Measurements from ENCODE around the gene CCNG2.

Gene CCNG2

GRCh38 chr4:77147079-77147782 is 9.8 kb upstream of the CCNG2 start:
- DNase-seq: no peak

GRCh38 chr4:77148078-77148477 is 8.9 kb upstream of the CCNG2 start:
- peak in 2 of 3 donors; percentile 47 to 49 for DNase-seq

- no peak for DNase-seq
These were observed 7.2 kb upstream of the CCNG2 start for GRCh38 chr4:77149789-77150188.

GRCh38 chr4:77151241-77151640 is 5.8 kb upstream of the CCNG2 start:
- no peak for DNase-seq

GRCh38 chr4:77152421-77152820 is 4.6 kb upstream of the CCNG2 start:
- DNase-seq: no peak

GRCh38 chr4:77153006-77153405 is 4.0 kb upstream of the CCNG2 start:
- no peak for DNase-seq

- no peak for DNase-seq
These were observed 2.9 kb upstream of the CCNG2 start for GRCh38 chr4:77154065-77154464.

GRCh38 chr4:77154761-77155499 is 2.1 kb upstream of the CCNG2 start:
- no peak for DNase-seq

GRCh38 chr4:77155631-77156452 is 1.2 kb upstream of the CCNG2 start:
- DNase-seq: no peak

GRCh38 chr4:77156533-77156911 is 485 bp upstream of the CCNG2 start:
- peak; percentile 95 to 99 (median 98) for DNase-seq

GRCh38 chr4:77157859-77158486 is 966 bp downstream of the CCNG2 start:
- DNase-seq: peak; percentile 85 to 94 (median 87)

- peak in 1 of 3 donors; percentile 6 for DNase-seq
These were observed 1.5 kb downstream of the CCNG2 start for GRCh38 chr4:77158487-77158861.

- DNase-seq: no peak
These were observed 2.8 kb downstream of the CCNG2 start for GRCh38 chr4:77159806-77160205.

GRCh38 chr4:77163641-77164040 is 6.6 kb downstream of the CCNG2 start:
- no peak for DNase-seq

GRCh38 chr4:77167173-77167572 is 10.2 kb downstream of the CCNG2 start:
- DNase-seq: no peak

GRCh38 chr4:77167866-77168265 is 10.9 kb downstream of the CCNG2 start:
- no peak for DNase-seq

GRCh38 chr4:77169481-77169880 is 12.5 kb downstream of the CCNG2 start:
- DNase-seq: no peak

- DNase-seq: no peak
These were observed 13.9 kb downstream of the CCNG2 start for GRCh38 chr4:77170926-77171325.

GRCh38 chr4:77172336-77172735 is 15.3 kb downstream of the CCNG2 start:
- DNase-seq: no peak

GRCh38 chr4:77174426-77174825 is 17.4 kb downstream of the CCNG2 start:
- no peak for DNase-seq

GRCh38 chr4:77175201-77175611 is 18.2 kb downstream of the CCNG2 start:
- no peak for DNase-seq

- DNase-seq: no peak
These were observed 19.6 kb downstream of the CCNG2 start for GRCh38 chr4:77176640-77177039.

GRCh38 chr4:77177199-77177598 is 20.2 kb downstream of the CCNG2 start:
- no peak for DNase-seq
